GM19239 (cell line): ENCODE measurements around the gene COMMD7.

Experiments
- DNase-seq: peaks from one replicate; pipeline ENCODE4 v3.0.0; 2011; ENCODE audit warnings: low spot score; ENCODE audit not compliant: insufficient read length
- FAIRE-seq: peaks from 2 replicates; lab custom pipeline; 2011; peaks lifted over from hg19 to GRCh38; lab: Jason Lieb, UNC

COMMD7 gene

DNA sequence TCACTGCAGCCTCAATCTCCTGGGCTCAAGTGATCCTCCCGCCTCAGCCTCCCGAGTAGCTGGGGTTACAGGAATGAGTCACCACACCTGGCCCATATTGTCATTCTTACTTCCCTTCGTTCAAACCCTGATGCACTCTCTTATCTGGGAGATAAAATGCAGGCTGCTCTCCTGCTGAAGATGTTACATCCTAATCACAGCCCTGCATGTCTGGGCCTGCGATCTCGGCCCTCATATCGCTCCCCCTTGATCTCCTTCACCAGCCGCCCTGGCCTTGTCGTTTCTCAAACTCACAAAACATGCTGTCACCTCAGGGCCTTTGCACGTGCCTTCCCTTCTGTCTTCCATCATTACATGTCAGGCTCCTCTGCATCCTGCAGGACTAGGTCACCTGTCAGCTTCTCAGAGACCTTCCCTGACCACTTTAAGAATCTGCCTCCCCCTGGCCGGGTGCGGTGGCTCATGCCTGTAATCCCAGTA, 60.7 kb downstream of the COMMD7 start:
- no peak for DNase-seq
- no peak for FAIRE-seq

DNA sequence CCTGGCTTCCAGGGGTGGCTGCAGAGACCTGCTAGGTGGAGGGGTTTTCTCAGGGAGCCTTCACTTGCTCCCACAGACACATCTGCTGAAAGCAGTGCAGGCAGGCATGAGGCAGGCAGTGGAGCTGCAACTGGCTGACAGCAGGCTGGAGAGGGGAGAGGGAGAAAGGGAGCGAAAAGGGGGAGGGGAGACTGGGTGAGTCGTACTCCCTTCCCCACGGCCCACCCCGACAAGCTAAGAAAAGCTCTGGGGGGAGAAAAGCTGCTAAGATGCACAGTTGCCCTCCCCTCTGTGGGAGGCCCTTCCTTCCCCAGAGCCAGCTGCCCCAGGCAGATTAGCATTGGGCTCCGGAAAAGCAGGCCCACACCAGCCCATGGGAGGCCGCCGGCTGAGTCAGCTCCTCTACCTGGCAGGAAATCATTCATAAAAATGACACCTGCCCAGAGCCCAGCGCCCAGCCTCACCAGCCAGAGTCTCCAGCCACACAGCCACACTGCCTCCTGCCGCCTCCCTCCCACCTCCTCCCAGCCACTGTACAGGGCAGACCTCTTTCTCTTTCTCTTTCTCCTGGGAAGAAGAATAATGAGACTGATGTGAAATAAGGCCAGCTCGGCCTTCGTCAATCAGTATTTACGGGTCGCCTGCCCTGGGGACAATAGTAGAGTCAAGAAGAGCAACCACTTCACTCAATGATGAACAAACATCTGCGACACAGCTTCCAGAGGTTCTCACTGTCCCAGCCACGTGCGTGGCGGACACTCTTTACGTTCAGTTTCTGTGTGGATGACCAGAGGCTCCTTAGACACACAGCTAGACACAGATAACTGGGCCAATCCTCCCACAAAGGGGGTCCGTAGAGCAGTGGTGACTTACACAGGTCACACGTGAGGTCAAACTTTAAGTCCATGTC, 61.8 kb downstream of the COMMD7 start:
- no peak for FAIRE-seq
- DNase-seq = no peak

GRCh38 chr20:32680544-32681174, 62.6 kb downstream of the COMMD7 start:
- no peak for FAIRE-seq
- no peak for DNase-seq

DNA sequence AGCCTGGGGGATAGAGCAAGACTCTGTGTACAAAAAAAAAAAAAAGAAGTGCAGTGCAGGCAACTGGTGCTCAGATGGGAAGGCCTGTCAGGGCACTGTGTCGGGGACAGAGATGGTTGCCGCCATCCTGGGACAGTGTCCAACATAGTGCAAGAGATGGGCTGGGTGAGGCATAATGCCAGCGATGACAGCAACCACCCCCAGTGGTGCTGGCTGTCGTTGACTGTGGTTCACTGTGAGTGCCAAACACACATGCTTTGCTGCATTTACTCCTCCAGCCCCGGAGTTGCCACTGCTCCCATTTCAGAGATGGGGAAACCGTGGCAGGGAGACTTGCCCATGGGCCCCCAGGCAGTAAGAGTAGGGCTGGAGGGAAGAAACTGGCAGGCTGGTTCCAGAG, 64.3 kb downstream of the COMMD7 start:
- FAIRE-seq (no peak), DNase-seq (no peak)

GRCh38 chr20:32675223-32675975, 67.9 kb downstream of the COMMD7 start:
- DNase-seq (no peak), FAIRE-seq (no peak)

DNA sequence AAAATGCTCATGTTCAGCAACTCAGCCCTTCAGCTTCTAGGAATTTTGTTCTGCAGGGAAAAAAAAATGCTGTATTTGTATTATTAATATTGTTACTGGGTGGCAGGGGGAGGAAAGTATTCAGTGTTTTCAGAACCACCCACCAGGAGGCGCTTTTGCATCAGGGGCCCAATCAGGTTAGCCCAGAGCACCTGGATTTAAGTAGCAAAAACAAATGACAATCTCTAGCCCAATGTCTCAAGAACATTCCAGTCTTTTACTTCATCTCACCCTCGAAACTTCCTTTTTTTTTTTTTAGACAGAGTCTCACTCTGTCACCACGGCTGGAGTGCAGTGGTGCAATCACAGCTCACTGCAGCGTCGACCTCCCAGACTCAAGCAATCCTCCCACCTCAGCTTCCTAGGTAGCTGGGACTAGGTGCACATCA, 68.9 kb downstream of the COMMD7 start:
- FAIRE-seq (no peak), DNase-seq (no peak)

DNA sequence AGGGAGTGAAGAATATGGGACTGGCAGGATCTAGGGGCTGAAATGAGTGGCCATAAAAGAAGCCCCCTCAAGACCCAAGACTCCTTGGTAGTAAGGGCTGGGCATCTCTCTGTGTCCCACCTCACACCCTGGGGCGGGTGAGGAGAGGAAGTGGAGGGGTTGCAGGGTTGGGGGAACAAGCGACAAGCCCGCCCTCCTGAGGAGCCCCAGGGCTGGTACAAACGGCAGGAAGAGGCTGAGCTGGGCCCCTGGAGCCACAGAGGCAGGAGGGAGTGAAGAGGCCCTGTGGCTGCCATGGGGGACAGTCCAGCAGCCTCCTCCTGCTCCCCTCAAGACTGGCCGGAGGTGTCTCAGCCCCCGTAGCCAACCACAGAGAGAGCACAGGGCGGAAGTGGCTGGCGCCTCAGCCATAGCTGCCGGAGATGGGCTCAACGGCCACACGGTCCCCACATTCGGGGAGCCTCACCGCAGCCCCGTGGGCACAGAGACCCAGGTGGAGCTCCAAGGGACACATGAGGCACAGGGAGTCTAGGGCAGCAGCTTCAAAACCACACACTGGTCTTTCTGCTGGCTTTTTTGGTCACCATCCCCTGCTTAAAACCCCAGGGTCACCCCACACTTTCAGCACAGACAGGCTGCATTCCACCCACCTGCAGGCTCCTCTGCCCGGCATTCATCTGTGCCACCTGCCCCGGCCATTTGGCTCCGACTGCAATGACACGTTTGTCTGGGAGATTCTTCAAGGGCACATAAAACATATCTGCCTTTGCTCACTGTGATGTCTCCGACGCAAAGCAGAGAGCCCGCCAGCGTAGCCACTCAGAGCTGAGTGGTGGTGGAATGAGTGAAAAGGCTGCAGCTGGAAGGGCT, 70.0 kb downstream of the COMMD7 start:
- FAIRE-seq (peak; percentile 68), DNase-seq (peak; percentile 49)

GRCh38 chr20:32672394-32672981, 70.8 kb downstream of the COMMD7 start:
- no peak for DNase-seq
- no peak for FAIRE-seq

DNA sequence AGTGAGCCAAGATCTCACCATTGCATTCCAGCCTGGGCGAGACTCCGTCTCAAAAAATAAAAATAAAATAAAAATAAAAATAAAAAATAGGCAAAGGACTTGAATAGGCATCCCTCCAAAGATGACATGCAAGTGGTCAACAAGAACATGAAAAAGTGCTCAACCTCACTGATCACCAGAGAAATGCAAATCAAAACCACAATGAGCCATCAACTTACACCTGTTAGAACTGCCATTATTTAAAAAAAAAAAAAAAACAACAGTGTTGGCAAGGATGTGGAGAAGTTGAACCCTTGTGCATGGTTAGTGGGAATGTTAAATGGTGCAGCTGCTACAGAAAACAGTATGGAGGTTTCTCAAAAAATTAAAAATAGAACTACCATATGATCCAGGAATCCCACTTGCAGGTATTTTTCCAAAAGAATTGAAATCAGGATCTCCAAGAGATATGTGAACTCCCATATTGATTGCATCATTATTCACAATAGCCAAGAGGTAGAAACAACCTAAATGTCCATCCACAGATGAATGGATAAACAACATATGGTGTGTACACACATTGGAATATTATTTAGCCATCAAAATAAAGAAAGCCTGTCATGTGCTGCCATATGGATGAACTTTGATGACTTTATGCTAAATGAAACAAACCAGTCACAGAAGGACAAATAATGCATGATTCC, 72.4 kb downstream of the COMMD7 start:
- FAIRE-seq = no peak
- no peak for DNase-seq

DNA sequence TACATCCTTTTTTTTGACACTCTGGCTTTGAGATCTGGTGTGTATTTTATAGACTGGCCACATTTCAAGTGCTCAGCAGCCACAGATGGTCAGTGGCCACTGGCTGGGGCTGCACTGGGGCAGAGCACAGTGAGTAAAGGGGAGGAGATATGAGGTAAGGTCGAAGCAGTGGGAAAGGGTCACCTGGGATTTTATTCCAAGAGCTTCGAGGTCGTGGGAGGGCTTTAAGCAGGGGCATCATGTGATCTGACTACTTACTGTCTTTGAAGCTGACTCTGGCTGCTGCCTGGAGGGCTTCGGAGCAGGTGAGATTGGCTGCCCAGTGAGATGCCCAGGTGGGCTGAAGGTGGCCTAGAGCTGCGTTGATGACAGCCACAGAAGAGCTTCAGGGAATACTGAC, 76.2 kb downstream of the COMMD7 start:
- DNase-seq (no peak), FAIRE-seq (no peak)

DNA sequence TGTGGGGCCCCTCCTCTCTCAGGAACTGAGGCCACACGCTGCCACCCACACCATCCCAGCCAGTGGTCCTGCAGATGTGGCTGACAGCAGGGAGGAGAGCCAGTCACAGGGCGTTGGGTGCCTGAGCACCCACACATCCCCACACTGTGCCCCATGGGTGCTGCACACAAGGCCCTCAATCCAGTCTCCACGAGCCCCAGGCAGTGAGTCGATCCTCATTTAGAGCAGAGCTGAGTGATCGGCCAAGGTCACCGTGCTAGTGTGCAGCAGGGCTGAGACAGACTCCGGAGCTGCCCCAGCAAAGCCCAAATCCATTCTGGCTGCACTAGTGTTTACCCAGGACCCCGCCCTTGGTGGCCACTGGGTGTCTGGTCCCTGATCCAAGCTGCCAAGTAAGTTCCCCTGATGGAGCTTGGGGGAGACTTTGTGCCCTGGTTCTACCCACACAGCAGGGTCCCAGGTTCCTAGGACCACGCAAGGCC, 78.5 kb downstream of the COMMD7 start:
- no peak for FAIRE-seq

GRCh38 chr20:32664012-32664677, 79.1 kb downstream of the COMMD7 start:
- no peak for DNase-seq
- no peak for FAIRE-seq

More for the DNA sequence above, 78.5 kb downstream of the COMMD7 start:
- no peak for DNase-seq

DNA sequence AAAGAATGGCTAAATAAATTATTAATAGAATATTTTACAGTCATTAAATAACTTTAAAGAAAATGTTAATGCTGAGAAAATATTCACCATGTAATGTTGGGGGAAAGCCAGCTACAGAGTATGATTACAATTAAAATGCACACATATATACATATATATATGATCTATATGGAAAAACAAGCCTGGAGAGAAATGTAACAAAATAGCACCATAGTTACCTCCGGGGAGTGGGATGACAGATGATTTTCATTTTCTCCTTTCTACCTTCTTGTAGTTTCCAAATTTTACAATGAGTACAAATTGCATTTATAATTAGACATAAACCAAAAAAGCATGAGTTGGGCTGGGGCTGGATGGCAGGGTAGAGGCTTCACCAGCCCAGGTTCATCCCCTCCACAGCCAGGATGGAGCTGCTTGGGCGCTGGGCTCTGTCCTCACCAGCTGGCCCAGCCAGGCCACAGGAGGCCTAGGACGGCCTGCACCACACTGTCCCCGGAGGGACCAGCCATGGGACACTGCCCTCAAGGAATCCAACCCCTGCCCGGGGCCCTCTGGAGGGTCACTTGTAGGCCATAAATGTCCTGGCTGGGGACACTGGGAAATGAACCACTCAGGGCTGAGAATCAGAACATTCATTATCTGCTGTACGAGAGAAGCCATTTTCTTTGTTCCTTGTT, 79.8 kb downstream of the COMMD7 start:
- DNase-seq (no peak), FAIRE-seq (no peak)

DNA sequence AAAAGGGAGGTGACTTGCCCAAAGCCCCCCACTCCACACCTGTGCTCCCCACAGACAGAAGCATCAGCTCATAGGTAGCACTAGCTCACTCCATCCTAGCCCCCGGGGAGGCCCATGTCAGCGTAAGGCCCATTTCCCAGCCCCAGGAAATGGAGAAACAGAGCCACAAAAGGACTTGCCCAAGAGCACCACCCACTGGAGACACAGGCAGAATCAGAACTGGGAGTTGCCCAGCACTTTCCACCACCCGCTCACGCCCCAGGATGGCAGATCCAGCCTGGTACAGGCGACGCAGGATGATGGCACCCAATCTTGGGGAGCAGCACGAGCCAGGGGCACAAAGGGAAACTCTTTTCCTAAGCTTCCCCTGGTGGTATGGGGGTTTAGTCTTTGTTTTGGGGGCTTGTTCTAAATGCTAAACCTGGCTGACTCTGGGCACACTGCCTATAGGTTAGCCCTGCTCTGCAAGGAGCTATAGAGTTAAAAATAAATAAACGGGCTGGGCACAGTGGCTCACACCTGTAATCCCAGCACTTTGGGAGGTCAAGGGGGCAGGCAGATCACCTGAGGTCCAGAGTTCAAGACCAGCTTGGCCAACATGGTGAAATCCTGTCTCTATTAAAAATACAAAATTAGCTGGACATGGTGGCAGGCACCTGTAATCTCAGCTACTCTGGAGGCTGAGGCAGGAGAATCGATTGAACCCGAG, 81.3 kb downstream of the COMMD7 start:
- FAIRE-seq = no peak

DNA sequence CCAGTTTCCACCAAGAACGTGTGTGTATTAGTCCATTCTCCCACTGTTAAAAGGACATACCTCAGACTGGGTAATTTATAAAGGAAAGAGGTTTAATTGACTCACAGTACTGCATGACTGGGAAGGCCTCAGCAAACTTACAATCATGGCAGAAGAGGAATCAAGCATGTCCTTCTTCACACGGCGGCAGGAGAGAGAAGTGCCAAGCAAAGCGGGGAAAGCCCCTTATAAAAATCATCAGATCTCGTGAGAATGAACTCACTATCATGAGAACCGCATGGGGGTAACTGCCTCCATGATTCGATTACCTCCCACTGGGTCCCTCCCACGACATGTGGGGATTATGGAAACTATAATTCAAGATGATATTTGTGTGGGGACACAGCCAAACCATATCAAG, 82.6 kb downstream of the COMMD7 start:
- DNase-seq = no peak
- no peak for FAIRE-seq

More for the DNA sequence above, 81.3 kb downstream of the COMMD7 start:
- no peak for DNase-seq

DNA sequence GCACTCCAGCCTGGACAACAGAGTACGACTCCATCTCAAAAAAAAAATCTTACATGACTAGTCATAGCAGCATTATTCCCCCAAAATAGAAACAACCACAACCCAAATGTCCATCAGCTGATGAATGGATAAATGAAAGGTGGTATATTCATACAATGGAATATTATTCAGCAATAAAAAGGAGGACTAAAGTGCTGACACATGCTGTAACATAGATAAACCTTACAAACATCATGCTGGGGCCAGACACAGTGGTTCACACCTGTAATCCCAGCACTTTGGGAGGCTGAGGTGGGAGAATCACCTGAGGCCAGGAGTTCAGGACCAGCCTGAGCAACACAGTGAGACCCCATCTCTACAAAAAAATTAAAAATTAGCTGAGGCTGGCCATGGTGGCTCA, 86.4 kb downstream of the COMMD7 start:
- FAIRE-seq = no peak
- no peak for DNase-seq

- FAIRE-seq = no peak
- no peak for DNase-seq
Measured at GRCh38 chr20:32655903-32656512, 87.3 kb downstream of the COMMD7 start.
